A673 (cell line): ENCODE measurements around the gene PRRT4.

Source experiments
- CTCF ChIP-seq: fragments of 300-800, 200-600 bp; sonication (generic); conservative IDR thresholded peaks from 2 replicates; pipeline ENCODE4 v1.5.1; 2017; ENCODE audit warnings: low read depth, mild to moderate bottlenecking, antibody characterized with exemption, low read length, moderate library complexity, mixed read lengths
- EZH2 ChIP-seq: fragments of 200-600 bp; sonication (generic); IDR thresholded peaks from 2 replicates; pipeline ENCODE4 v1.6.1; 2017; ENCODE audit warnings: borderline replicate concordance, low read depth, mild to moderate bottlenecking, mixed read lengths, antibody characterized with exemption, low read length; ENCODE audit not compliant: poor library complexity, severe bottlenecking

DNA sequence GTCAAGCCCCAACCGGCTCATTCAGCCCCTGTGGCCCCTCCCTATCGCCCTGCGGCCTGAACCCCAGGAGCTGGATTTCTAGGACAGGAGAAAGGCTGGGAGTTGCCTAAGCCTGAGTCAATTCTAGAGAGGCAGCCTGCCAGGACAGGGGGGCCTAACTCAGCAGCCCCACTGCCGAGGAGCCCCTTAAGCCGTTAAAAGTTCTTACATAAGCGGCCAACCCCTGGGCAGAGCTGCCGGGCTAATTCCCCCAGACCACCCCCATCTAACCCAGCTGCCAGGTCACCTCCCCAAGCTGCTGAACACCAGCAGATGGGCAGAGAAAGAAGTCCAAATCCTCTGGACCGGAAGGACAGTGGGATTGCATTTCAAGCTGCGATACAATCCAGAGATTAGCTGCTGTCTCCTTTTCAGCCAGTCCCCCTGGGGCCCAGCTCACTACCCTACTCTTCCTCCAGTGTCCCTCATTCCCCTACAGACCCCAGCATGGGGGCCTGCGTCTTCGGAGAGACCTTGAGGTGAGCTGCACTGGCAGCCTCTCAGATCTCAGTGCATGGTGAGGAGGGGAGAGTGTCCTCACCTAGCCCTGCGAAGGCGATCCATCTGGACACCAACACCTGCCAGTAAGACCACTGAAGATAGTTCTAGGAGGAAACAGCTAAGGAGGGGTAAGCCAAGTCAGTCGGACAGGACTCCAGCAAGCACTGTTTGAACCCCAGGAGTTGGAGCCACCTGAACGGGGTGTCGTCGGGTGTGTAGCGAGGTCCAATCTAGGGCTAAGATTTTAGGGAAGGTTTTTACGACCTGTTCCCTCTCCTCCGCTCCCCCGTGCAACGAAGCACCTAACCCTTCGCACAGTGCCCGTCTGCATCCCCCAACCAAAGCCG lies 47.5 kb upstream of the PRRT4 start:
- TF ChIP-seq CTCF (no peak), EZH2 (no peak)
